ENCODE data around the gene RASA3. TPM values are rescaled to one million over a fixed set of nuclear protein-coding genes. Genes with fewer than 3 reads are reported as not detected.

RASA3 gene
- total RNA-seq, 1 donor from 2014 or later = 30.7 TPM

Other genes starting within 250 kb of the RASA3 start
- gene C13orf46, start 158.5 kb downstream of the RASA3 start, total RNA-seq = 0.13 TPM in 2 replicates
- not detected in 2 replicates for gene CFAP97D2, start 46.6 kb upstream of the RASA3 start, total RNA-seq
- gene CDC16, start 102.3 kb upstream of the RASA3 start, total RNA-seq = 28.8 and 40.3 TPM in 2 replicates
- gene UPF3A, start 149.0 kb upstream of the RASA3 start, total RNA-seq = 12.2 and 20.6 TPM in 2 replicates
- gene CHAMP1, start 181.9 kb upstream of the RASA3 start, total RNA-seq = 6.4 and 9.6 TPM in 2 replicates